ENCODE results near the gene ALG8. TPM values are rescaled to one million over a fixed set of nuclear protein-coding genes. Genes with fewer than 3 reads are reported as not detected.

ALG8 gene
- total and polyA plus RNA-seq, 2 of the 8 experiments (the other 6 are each of a cell fraction or from before 2014, with no cell fraction given) = 66.7 to 84.3 TPM

DNA sequence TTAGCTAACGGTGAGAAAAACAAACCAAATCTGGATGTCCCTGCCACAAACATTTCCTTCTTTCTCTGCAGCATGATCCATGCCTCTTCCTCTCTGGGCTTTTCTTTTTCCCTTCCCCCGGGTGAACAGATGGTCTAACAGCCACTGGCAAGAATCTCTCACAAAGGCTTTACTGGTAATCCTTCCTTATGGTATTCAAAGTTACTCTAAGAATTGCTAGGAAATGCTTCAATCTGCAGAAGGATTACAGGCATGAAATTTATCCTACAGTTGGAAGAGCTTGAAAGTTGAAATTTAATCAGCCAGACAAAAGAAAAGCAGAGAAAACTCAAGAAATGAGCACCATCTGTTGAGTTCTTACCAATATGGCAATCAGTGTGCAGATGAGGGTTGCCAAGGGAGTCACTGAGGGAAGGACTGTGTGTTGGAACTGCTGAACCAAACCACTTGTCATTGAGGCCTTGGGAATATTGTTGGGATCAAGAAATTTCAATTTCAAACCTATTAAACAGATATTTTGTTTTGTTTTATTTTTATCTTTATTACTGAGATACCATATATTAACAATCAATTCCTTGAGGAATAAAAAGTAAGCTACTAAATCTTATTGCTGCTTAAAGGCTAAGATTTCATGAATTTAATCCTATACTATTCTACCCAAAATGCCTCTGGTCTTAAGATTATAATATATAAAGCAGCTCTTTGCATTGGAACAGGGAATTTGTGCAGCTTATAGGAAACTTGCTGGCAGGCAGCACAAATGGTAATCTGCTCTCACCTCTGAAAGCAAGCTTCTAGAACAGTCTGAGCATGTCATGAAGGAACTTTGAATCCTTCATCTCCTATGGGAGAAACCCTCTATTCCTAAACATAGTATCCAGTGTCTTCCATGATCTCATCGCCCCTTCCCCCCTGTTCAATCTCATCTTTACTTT lies 30.1 kb downstream of the ALG8 start (continued):
- TF ChIP-seq, protein P1, sequence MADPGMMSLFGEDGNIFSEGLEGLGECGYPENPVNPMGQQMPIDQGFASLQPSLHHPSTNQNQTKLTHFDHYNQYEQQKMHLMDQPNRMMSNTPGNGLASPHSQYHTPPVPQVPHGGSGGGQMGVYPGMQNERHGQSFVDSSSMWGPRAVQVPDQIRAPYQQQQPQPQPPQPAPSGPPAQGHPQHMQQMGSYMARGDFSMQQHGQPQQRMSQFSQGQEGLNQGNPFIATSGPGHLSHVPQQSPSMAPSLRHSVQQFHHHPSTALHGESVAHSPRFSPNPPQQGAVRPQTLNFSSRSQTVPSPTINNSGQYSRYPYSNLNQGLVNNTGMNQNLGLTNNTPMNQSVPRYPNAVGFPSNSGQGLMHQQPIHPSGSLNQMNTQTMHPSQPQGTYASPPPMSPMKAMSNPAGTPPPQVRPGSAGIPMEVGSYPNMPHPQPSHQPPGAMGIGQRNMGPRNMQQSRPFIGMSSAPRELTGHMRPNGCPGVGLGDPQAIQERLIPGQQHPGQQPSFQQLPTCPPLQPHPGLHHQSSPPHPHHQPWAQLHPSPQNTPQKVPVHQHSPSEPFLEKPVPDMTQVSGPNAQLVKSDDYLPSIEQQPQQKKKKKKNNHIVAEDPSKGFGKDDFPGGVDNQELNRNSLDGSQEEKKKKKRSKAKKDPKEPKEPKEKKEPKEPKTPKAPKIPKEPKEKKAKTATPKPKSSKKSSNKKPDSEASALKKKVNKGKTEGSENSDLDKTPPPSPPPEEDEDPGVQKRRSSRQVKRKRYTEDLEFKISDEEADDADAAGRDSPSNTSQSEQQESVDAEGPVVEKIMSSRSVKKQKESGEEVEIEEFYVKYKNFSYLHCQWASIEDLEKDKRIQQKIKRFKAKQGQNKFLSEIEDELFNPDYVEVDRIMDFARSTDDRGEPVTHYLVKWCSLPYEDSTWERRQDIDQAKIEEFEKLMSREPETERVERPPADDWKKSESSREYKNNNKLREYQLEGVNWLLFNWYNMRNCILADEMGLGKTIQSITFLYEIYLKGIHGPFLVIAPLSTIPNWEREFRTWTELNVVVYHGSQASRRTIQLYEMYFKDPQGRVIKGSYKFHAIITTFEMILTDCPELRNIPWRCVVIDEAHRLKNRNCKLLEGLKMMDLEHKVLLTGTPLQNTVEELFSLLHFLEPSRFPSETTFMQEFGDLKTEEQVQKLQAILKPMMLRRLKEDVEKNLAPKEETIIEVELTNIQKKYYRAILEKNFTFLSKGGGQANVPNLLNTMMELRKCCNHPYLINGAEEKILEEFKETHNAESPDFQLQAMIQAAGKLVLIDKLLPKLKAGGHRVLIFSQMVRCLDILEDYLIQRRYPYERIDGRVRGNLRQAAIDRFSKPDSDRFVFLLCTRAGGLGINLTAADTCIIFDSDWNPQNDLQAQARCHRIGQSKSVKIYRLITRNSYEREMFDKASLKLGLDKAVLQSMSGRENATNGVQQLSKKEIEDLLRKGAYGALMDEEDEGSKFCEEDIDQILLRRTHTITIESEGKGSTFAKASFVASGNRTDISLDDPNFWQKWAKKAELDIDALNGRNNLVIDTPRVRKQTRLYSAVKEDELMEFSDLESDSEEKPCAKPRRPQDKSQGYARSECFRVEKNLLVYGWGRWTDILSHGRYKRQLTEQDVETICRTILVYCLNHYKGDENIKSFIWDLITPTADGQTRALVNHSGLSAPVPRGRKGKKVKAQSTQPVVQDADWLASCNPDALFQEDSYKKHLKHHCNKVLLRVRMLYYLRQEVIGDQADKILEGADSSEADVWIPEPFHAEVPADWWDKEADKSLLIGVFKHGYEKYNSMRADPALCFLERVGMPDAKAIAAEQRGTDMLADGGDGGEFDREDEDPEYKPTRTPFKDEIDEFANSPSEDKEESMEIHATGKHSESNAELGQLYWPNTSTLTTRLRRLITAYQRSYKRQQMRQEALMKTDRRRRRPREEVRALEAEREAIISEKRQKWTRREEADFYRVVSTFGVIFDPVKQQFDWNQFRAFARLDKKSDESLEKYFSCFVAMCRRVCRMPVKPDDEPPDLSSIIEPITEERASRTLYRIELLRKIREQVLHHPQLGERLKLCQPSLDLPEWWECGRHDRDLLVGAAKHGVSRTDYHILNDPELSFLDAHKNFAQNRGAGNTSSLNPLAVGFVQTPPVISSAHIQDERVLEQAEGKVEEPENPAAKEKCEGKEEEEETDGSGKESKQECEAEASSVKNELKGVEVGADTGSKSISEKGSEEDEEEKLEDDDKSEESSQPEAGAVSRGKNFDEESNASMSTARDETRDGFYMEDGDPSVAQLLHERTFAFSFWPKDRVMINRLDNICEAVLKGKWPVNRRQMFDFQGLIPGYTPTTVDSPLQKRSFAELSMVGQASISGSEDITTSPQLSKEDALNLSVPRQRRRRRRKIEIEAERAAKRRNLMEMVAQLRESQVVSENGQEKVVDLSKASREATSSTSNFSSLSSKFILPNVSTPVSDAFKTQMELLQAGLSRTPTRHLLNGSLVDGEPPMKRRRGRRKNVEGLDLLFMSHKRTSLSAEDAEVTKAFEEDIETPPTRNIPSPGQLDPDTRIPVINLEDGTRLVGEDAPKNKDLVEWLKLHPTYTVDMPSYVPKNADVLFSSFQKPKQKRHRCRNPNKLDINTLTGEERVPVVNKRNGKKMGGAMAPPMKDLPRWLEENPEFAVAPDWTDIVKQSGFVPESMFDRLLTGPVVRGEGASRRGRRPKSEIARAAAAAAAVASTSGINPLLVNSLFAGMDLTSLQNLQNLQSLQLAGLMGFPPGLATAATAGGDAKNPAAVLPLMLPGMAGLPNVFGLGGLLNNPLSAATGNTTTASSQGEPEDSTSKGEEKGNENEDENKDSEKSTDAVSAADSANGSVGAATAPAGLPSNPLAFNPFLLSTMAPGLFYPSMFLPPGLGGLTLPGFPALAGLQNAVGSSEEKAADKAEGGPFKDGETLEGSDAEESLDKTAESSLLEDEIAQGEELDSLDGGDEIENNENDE (IDR thresholded peaks at IDR 0.05; ENCODE audit: insufficient replicate concordance, low read length) = no peak
- TF ChIP-seq, protein P2, sequence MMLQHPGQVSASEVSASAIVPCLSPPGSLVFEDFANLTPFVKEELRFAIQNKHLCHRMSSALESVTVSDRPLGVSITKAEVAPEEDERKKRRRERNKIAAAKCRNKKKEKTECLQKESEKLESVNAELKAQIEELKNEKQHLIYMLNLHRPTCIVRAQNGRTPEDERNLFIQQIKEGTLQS (IDR thresholded peaks at IDR 0.05; ENCODE audit: insufficient read depth, low read depth, low read length) = no peak
- TF ChIP-seq POU5F1 (IDR thresholded peaks at IDR 0.05; ENCODE audit: low read depth, low read length) (no peak), NANOG (IDR thresholded peaks at IDR 0.05; ENCODE audit: insufficient read depth, low read depth, low read length, poor library complexity, severe bottlenecking) (no peak), RAD21 (IDR thresholded peaks at IDR 0.05 in 1 of 2, conservative IDR thresholded peaks at IDR 0.05 in 1 of 2; ENCODE audit: low read depth in 2 of 2, low read length in 2 of 2) (no peak), SIN3A (conservative IDR thresholded peaks at IDR 0.05 in 1 of 2, IDR thresholded peaks at IDR 0.05 in 1 of 2; ENCODE audit: low read depth in 1 of 2, low read length in 2 of 2) (no peak), TAF7 (optimal IDR thresholded peaks at IDR 0.05; ENCODE audit: borderline replicate concordance, low read depth, low read length) (no peak)
